Tibial nerve (tissue), 3 donors: Measurements from ENCODE around the gene MIX23.
A peak's percentile ranks its signal among the peaks of the same experiment; 100 is the strongest.

Experiments used
- CTCF ChIP-seq, 5 experiments: fragments of 200-600 bp in 3 of 5; fragments of 450-650 bp in 2 of 5; sonication (generic) in 3 of 5; IDR thresholded peaks; one replicate each; pipeline ENCODE4 v1.5.1; 2016 to 2019; ENCODE audit warnings: antibody characterized with exemption in 5 of 5, mild to moderate bottlenecking in 3 of 5, moderate library complexity in 2 of 5
- POLR2A ChIP-seq, 2 donors: fragments of 450-650 bp; IDR thresholded peaks; one replicate each; pipeline ENCODE4 v1.6.1; 2017; ENCODE audit warnings: antibody characterized with exemption in 2 of 2, mild to moderate bottlenecking in 2 of 2, moderate library complexity in 2 of 2

DNA sequence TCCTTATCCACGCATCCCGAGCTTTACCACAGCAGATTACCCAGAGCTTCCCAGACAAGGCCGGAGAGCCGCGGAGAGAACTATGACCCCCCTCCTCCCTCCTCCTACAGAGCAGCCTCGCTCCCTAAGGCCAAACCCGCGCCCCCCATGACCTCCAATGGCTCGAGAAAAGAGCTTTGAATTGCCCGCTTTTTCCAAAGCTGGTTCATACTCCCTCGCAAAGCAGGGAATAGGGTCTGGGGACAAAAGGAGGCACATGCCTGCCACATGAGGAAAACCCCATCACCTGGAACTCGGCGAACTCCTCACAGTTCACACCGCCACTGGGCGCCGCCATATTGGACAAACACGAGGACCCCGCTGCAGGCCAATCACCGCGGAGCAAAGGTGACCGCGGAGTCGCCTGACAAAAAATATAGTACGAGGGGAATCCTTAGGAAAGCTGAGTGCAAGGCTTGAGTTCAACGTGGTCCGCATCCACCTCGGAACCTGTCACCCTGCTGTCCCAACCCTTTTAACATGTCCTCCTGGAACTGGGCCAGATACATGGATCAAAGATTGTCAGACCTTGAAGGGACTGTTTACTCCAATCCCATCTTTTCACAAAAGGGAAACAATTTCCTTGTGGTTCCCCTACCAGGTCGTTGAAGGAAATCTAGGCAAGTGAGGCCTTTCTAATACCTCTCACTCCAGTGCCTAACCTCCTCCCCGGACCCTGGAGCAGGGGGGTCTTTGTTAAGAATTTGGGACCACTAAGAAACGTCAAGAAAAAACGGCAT, at the start of gene MIX23:
- TF ChIP-seq POLR2A (IDR thresholded peaks at IDR 0.05) (peak in 1 of 2 donors; percentile 46), CTCF (IDR thresholded peaks at IDR 0.05) (peak in 2 of 5 experiments; percentile 6 to 23)
